ENCODE data around the gene FBN1.

Gene FBN1

GRCh38 chr15:48426941-48427340 is 218.6 kb downstream of the FBN1 start:
- no peak for DNase-seq (ENCODE audit: low read depth)

- no peak for DNase-seq (ENCODE audit: low read depth)
Measured at GRCh38 chr15:48426044-48426443, 219.5 kb downstream of the FBN1 start.

GRCh38 chr15:48425051-48425450 is 220.5 kb downstream of the FBN1 start:
- no peak for DNase-seq (ENCODE audit: low read depth)

- DNase-seq (ENCODE audit: low read depth) = no peak
Measured at GRCh38 chr15:48423896-48424475, 221.5 kb downstream of the FBN1 start.

- DNase-seq (ENCODE audit: low read depth) = no peak
Measured at GRCh38 chr15:48423342-48423741, 222.2 kb downstream of the FBN1 start.

GRCh38 chr15:48422401-48422800 is 223.1 kb downstream of the FBN1 start:
- DNase-seq (ENCODE audit: low read depth) = no peak

- DNase-seq (ENCODE audit: low read depth) = no peak
Measured at GRCh38 chr15:48421362-48421761, 224.1 kb downstream of the FBN1 start.

- no peak for DNase-seq (ENCODE audit: low read depth)
Measured at GRCh38 chr15:48419896-48420295, 225.6 kb downstream of the FBN1 start.

- DNase-seq (ENCODE audit: low read depth) = no peak
Measured at GRCh38 chr15:48418343-48418742, 227.2 kb downstream of the FBN1 start.

- DNase-seq (ENCODE audit: low read depth) = no peak
Measured at GRCh38 chr15:48416301-48416700, 229.2 kb downstream of the FBN1 start.

- DNase-seq (ENCODE audit: low read depth) = no peak
Measured at GRCh38 chr15:48415036-48415886, 230.2 kb downstream of the FBN1 start.

- no peak for DNase-seq (ENCODE audit: low read depth)
Measured at GRCh38 chr15:48414015-48414414, 231.5 kb downstream of the FBN1 start.

GRCh38 chr15:48413304-48413703 is 232.2 kb downstream of the FBN1 start:
- no peak for DNase-seq (ENCODE audit: low read depth)

- DNase-seq (ENCODE audit: low read depth) = no peak
Measured at GRCh38 chr15:48411971-48412591, 233.4 kb downstream of the FBN1 start.

GRCh38 chr15:48409623-48410022 is 235.9 kb downstream of the FBN1 start:
- no peak for DNase-seq (ENCODE audit: low read depth)

- DNase-seq (ENCODE audit: low read depth) = no peak
Measured at GRCh38 chr15:48408327-48408726, 237.2 kb downstream of the FBN1 start.

- DNase-seq (ENCODE audit: low read depth) = no peak
Measured at GRCh38 chr15:48407646-48408045, 237.9 kb downstream of the FBN1 start.

GRCh38 chr15:48406911-48407310 is 238.6 kb downstream of the FBN1 start:
- no peak for DNase-seq (ENCODE audit: low read depth)

- no peak for DNase-seq (ENCODE audit: low read depth)
Measured at GRCh38 chr15:48406266-48406891, 239.1 kb downstream of the FBN1 start.

GRCh38 chr15:48402427-48403177 is 242.9 kb downstream of the FBN1 start:
- DNase-seq (ENCODE audit: low read depth) = no peak

- no peak for DNase-seq (ENCODE audit: low read depth)
Measured at GRCh38 chr15:48400086-48400485, 245.4 kb downstream of the FBN1 start.

GRCh38 chr15:48397841-48398240 is 247.7 kb downstream of the FBN1 start:
- DNase-seq (ENCODE audit: low read depth) = no peak
